Embryonic facial prominence (tissue), 1 donor: ENCODE data around the gene DGKQ.

Experiments used
- DNase-seq: peaks from one replicate; pipeline ENCODE4 v3.0.0-alpha.2; 2016; ENCODE audit errors: extremely low spot score

DGKQ gene

DNA sequence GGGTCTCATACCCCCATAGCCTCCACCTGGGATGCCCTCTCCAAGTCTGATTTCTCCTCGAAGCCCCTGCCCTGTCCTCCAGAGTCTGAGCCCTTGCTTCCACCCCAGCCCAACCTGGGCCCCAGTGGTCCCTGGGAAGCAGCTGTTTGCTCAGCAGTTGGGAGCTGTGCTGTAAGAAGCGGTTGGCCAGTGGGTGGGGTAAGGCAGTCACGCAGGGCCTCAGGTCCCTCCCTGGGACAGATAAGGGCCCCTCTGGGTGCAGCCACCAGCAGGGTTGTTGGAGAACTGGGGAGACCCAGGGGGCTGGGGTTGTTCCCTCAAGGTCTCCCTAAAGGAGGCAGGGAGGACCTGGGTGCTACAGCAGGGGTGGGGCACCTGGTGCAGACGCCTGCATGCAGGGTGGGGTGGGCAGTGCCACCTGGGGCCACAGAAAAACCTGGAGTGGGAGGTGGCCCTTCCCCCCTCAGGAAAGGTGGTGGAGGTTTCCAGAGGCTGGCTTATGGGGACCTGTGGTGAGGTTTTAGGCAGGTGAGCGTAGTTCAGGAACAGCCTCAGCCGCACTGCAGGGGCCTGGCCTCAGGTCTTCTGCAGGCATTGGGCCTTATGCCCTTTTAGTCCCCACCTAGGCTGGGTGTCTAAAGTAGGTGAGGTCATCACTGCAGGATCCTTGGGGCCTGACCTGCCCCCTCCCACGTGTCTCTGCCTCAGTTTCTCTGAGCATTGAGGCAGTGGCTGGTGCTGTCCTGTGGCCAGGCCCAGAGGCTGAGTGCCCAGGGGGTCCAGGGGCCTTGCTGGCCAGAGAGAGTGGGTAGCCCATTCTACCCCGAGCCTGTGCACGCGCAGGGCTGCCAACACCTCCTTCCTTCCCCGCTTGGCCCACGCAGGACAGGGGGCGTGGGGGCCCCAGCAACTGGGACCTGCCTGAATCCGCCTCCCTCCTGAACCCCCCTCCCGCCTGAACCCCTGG, 22.9 kb upstream of the DGKQ start:
- no peak for DNase-seq

DNA sequence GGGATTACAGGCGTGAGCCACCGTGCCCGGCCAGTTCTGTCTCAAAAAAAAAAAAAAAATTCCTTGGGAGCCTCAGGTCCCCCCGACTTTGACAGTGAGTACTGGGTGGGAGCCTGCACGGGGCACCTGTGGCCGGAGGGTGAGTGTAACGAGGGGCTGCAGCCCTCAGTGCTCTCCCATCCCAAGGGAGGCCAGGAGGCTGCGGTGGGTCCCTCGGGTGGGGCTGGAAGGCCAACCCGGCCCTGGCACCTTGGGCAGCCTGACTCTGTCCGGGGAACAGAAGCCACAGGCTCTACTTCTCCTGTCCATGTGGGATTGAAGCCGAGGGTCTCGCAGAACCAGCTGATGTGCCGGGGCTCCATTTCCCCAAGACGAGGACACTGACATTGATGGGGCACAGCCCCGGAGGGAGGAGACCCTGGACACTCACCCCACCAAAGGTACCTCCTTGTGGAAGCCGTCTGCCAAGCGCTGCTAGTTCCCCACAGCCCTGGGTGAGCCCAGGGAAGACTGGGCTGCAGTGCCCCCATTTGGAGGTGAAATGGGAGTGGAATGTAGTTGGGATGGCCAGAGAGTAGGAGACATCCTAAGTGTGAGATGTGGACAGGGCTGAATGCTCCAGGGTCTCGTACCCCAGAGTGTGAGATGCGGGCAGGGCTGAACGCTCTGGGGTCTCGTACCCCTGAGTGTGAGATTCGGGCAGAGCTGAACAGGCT, 22.1 kb upstream of the DGKQ start:
- no peak for DNase-seq

DNA sequence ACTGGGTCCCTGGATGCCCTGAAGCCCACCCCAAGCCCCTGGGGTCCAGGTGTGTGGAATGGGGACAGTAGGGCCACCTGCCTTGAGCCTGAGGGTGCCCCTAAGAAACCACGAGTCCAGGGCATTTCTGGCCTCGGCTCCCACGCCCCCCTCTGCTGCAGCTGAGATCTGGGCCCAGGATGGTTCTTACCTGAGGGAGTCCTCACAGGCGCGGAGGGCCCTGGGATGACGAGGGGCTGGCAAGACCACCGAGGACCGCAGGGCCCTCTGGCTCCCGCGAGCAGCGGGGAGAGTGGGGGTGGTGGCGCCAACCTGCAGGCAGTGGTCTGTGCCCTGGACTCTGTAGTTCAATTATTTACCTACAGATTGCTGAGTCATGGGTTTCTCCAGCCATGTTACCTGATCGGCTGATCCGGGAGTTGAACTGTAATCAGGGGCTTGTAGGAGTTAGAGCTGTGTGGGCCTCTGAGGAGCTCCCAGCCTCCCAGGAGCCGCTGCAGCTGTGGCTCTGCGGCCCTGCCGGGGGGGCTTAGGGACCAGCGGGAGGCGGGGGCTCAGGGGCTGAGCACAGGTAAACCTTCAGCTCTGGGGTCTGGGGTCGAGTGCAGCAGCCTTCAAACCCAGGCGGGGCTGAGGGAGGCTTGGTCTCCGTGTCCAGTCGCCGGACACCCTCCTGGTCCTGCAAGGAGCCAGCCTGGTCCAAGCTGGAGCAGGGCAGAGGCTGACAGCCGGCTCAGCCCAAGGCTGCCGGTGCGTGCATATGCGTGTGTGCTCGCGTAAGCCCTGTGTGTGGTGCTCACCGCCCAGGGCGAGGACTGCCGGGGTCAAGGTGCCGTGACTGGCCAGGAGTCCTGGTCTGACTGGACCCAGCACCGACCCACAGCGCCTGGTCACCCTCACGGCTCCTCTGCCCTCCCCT, 20.0 kb upstream of the DGKQ start, which contains the start of gene SLC26A1:
TSS of gene SLC26A1 (minus strand) at position 294 of the 919 bp plus-strand sequence. CDS start 1,701 bp downstream, outside the sequence.
- no peak for DNase-seq

DNA sequence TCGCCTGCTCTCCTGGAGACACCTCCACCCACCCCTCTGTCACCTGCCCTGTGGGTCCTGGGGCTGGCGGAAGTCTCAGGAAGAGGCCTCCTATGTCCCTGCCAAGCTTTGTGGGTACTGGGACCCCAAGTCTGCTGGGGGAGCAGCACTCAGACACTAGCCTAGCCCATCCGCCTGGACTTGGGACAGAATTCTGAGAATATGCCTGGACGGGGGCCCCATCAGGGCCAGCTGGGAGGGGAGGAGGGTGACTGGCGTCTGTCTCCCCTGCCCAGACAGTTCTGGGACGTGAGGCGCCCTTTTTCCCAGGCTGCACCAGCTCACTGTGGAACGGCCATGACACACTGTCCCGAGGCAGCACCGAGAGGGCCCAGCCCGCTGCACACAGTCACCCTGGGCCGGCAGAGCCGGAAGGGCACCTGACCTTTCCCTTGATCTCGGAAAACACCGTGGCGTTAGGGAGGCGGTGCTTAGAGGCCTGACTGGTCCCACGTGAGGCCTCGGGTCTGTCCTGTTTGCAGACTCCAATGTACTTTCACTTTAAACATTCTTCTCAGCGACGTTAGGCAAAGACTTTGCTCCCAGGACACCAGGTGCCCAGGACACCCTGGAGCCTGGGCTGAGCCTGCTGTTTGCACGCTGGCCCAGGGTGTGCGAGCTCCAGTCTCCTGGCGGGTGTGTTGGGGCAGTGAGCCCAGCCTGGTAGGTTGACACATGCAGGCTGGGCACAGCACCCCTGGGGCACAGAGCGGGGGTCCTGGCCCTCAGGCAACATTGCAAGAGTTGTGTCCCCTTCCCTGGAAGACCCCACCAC, 19.1 kb upstream of the DGKQ start:
- no peak for DNase-seq

DNA sequence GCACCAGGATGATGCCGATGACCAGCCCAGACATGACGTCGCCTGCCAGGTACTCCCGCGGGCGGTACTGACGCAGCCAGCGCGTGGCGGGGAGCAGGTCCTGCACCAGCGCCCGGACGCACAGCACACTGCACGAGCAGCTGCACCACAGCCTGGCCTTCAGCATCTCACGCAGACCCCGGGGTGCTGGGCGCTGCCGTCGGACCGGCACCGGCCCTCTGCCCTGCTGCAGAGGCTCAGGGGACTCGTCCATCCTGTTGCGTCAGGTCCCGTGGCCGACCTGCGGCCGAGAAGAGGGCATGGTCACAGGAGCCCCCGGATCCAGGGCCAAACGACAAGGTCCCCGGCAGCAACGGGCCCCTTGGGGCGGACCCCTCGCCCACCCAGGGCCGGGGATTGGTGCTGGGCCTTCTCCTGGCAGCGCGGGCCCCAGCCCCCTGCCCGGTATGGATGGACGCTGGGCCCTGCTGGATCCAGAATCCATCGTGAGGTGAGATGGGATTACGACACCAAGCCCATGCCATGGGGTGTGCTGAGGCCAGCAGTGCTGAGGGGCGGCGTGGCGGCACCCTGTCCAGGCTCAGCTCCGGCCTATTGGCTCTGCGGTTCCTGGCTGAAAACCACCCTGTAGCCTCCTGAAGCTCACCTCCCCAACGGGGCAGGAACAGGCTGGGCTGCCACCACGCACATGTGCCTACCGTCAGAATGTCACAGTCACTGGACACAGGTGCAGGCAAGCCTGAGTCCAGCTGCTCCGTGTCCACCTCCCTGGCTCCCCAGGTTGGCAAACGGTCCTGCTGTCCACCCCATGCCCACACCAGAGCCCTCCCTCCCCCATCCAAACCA, 18.3 kb upstream of the DGKQ start:
- no peak for DNase-seq

DNA sequence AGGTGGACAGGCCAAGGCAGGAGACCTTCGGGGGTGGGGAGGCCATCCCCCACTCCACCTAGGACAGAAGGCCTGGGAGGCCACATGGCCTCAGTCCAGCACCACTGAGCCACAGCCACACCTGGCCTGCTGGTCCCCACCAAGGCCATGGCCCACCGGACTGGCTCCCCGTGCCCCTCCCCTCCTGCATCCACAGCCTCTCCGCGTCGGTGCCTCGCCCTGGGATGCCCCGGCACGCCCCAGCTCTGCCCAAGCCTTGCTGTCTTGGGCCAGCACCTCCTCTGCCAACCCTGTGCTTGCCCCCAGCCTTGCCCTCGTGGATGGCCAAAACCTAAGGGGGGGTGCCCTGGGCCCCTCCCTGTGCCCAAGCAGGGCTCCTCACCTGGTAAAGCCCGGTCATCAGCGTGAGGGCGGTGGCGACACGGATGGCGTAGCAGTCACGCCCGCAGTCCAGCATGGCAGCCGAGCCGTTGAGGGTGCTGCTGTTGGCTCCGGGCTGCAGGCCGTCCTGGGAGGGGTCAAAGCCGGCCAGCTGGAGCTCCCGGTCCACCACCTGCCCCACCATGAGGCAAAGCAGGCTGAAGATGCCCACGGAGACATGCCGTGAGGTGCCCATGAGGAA, 17.5 kb upstream of the DGKQ start:
- no peak for DNase-seq

DNA sequence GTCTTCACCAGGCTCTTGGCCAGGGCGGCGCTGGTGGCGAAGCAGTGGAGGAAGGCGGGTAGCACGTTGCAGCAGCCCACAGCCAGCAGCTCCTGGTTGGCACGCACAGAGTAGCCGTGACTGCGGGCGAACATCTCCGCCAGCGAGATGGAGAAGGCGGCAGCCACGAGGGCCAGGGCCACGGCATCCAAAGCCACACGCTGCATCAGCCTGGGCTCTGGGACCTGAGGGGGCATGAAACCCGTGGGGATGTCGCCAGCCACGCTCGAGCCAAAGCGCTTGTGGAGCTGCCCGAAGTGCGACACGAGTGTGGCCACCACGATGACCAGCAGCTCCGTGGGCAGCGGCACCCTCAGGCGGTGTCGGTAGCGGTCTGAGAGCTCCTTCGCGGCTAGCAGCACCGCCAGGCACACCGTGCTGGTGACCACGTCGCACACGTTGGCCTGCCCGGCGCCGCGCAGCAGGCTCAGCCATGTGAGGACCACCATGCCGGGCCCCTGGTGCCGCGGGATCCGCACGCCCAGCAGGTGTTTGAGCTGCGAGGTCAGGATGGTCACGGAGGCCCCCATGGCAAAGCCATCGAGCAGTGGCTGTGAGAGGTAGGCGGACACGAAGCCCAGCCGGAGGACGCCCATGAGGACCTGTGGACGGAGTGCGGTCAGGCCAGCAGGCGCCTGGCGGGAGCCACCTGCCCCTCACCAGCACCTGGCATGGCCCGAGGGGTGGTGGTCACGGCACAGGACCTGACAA, 16.5 kb upstream of the DGKQ start:
- DNase-seq: no peak

DNA sequence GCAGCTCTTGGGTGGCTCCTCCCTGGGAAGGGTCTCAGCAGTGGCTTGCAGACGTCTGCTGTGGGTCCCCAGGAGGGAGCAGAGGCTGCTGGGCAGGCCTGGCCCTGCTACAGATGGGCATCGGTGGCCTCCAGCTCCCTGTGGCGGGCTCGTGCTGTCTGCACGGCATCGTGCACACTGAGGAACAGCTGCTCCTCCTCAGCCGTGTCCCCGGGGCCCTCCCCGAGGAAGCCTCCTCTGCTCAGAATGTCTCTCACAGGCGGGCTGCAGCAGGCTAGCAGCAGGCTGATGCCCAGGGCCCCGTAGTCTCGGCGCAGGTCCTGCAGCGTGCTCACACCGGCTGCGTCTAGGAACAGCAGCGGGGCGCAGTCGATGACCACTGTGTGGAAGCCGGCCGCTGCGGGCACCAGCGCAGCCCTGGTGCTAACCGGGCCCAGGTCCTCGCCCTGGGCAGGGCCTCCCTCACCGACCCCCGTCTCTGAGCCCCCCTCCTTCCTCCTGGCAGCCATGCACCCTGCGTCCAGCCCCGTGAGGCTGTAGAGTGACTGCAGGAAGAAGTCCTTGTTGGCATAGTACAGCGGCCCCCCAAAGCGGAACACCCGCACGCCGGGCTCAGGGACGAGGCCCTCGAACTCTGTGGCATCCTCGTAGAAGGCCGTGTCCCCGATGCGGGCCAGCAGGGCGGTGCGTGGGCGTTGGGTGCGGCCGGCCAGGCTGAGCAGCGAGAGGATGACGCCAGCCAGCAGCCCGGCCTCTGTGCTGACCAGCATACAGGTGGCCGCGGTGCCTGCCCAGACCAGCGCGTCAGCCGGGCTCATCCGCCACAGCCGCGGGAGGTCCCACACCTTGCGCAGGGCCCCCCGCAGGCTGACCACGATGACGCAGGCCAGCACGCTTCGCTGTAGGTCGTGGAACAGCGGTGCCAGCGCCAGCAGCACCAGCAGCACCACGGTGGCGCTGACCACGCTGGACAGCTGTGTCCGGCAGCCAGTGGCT, 15.7 kb upstream of the DGKQ start:
- no peak for DNase-seq

DNA sequence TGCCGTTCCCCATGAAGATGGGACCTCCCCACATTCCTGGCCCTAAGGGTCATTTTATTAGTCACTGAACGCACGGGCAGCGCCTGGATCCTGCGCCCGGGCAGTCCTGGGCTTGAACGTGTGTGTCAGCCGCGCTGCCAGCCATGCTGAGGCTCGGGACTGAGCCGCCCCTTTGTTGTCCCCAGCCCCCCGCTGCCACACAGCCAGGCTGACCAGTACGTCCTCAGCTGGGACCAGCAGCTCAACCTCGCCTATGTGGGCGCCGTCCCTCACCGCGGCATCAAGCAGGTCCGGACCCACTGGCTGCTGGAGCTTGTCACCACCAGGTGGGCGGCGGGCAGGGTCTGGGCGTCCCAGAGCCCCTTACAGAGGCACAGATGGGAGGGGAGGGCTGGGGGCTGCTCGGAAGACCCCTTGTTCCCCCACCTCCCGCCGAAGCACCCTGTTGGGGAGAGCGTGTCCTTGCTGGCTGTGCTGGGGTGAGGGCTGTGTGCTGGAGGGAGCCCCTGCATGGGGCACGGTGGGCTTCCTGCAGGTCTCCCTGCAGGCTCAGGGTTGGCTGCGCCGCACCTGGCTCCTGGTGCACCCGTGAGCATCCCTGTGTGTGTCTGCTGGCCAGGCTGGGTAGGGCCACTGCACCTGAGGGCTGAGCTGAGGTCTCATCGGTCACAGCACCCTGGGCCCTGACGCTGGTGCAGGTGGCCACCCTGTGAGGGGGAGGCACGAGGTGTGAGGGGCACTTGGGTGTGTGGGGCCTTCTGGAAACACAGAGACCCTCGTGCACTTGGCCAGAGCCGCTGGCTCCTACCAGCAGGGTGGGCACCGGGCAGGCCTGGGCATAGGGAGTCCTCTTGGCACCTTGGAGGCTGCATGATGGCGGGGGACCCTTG, 14.5 kb upstream of the DGKQ start:
- DNase-seq: no peak

DNA sequence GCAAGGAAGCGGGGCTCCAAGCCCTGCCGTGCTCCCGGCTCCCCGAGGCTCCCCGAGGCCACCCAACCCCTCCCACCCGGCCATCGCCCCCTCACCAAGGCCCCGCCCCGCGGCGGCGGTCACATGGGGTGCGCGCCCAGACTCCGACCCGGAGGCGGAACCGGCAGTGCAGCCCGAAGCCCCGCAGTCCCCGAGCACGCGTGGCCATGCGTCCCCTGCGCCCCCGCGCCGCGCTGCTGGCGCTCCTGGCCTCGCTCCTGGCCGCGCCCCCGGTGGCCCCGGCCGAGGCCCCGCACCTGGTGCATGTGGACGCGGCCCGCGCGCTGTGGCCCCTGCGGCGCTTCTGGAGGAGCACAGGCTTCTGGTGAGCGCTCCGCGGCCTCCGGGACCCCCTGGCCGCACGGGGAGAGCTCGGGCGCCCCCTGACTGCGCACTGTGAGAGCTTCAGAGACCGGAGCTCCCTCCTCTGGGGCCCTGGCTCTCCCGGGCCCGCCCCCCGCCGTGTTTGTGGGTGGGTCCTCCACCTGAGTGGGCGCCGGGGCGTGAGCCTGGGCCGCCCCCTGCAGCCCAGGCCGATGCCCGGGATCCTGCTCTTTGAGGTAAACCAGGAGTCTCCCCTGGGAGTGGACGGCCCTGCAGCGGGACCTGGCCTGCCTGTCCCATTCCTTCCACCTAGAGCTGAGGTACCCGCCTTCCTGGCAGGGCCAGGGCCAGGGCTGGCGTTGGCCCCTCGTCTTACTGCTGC, 13.7 kb upstream of the DGKQ start, which contains the start of gene IDUA:
TSS of gene IDUA (plus strand) at position 166 of the 745 bp plus-strand sequence. CDS start at position 207, 41 bp downstream.
- peak; percentile 26 for DNase-seq

DNA sequence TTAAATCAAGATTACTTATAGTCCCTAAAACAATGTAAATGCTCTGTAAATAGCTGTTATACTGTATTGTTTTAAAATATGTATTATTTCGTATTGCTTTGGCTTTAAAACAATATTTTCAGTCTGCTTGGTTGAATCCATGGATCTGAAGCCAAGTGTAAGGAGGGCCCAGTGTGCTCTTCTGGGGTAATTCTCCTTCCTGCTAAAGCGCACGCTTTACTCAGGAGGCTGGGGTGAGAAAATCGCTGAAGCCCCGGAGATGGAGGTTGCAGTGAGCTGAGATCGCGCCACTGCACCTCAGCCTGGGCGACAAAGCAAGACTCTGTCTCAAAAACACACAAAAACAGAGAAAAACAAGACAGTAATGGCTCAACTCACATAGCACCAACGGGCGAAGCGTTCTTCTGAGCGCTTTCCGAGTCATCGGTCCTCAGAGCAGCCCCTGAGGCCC, 13.1 kb upstream of the DGKQ start:
- DNase-seq: no peak

DNA sequence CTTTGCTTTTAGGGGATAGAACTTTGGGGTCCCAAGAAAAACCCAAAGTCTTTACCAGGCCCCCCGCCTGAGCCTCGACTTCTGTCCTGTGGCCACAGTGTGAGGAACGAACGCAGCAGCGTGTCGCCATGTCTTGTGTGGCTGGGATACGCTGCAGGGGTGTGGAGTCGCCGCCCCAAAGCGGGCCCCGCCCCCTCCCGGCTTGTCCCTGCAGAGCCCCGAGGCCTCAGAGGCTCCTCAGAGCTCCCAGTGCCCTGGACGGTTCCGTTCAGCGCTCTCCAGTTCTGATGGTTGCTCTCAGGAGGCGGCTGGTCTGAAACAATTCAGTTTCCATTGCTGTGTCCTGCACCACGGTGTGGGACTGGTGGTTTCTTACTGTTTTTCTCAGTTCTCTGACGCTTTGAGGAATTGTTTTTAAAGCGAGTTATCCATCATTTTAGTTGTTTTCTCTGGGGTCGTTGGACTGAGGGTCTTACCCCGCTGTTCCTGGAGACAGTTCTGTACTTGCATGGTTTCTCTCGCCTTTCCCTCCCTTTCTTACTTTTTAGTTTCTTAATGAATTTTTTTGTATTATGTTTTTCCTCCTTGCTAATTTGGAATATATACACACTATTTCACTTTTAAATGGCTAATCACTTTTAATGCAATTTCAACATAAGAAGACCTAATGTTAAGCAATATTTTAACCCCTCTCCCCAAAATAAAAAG, 11.9 kb upstream of the DGKQ start:
- no peak for DNase-seq

DNA sequence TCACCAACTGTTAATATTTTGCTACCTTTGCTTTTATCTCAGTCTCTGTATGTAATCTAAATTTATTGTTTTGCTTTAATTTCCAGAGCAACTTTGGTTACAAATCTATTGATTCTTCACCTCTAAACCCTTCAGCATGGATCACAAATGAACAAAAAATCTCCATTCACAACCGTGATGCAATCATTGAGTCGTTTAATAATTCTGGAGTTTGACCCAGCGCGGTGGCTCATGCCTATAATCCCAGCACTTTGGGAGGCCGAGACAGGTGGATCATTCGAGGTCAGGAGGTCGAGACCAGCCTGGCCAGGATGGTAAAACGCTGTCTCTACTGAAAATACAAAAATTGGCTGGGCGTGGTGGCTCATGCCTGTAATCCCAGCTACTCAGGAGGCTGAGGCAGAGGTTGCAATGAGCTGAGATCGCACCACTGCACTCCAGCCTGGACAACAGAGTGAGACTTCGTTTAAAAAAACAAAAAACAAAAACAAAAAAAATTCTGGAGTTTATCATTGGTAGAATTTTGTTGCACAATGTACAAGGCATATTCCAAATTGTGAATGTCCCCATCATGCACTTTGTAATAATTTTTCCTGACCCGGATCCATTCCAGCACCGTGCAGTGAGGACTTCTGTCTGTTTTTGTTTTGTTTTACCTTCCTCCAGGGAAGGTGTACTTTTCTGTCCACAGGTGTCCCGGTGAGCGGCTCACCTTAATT, 11.1 kb upstream of the DGKQ start:
- DNase-seq: no peak

DNA sequence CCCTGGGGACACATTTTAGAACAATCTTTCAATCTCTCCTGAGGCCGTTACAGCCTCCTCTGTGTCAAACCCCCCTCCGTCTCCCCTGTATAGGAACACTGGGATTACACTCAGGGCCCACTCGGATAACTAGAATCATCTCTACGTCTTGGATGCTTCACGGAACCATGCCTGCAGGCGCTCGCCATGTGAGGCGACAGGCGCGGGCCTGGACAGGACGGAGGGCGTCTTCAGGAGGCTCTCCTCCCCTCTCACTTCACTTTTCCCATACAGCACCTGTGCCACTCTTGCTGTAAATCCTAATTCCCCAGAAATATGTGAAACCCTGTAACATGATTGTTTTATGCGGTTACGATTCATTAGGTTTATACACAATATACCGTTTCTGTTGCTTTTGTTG, 9.4 kb upstream of the DGKQ start:
- DNase-seq: no peak
